ENCODE data around the gene MCEMP1. TPM values are rescaled to one million over a fixed set of nuclear protein-coding genes. Genes with fewer than 3 reads are reported as not detected.
A peak's percentile ranks its signal among the peaks of the same experiment; 100 is the strongest.

Gene MCEMP1
- polyA plus RNA-seq, 2 of the 4 experiments (the other 2 are of a cell fraction): 0.17 TPM; not detected in 1

DNA sequence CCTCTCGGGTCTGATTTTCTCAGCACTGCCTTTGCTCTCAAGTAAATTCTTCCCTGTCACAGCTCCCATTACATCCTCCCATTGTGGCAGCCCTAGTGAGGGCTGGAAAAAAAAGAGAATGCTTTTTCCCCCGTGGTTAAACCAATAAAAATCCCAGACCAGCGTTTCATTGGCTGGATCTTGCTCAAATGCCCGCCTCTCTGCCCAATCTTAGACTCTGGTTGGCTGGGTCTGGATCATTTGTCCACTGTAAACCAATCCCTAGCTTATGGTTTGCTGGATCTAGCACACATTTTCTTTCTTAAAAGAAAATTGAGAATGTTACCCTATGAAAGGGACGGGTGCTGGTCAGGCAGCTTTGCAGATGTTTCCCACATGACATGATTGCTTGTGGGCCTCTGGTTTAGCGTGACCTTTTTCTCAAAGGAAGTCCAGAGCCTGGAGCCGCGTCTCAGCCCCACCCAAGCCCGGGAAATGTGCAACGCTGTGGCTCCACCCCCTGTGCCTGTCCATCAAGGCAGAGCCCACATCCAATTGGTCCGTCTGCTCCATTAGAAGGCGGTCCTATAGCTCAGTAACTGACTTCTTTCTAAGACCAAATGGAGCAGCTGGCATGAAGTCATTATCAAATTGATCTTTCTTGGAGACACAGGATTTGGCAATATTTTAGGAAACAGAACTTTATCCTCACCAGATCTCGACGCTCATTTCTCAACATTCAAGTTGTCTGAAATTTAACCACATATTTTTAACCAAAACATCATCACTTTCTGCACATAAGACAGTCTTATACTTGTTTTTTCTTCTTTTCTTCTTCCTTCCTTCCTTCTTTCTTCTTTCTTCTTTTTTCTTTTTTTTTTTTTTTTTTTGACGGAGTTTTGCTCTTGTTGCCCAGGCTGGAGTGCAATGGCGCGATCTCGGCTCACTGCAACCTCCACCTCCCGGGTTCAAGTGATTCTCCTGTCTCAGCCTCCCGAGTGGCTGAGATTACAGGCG lies 2.6 kb upstream of the MCEMP1 start:
- H3K27ac ChIP-seq: no peak overlapping the region
- peaks cover 1% of the 10 kb centered on the region; the same call in 1 of the 3 replicates for H3K4me1 ChIP-seq
- CTCF ChIA-PET: interaction anchor here (1.0 to 1.4 kb wide), 2 partner anchors 22 to 26 kb away, joined by 3 to 4 read pairs; no protein-coding TSS in a partner anchor
- POLR2A ChIA-PET: no interaction called here
- ATAC-seq: peak; percentile 52 to 89; a peak in 4 of 6 replicates
- TF ChIP-seq ZC3H11A (IDR thresholded peaks at IDR 0.05) (no peak), PBX3 (IDR thresholded peaks at IDR 0.05) (peak; percentile 78)
- FAIRE-seq: no peak
- peak; percentile 47 to 74 for DNase-seq (ENCODE audit: low read depth in 1 of 2, low spot score in 1 of 2)
- WGBS (ENCODE audit: missing lambda C conversion rate): 52% methylated on average over 21 of the region's 21 CpGs
- peaks cover 5% of the 10 kb centered on the region; the same call in 1 of the 3 replicates for H3K9me3 ChIP-seq
- H3K4me2 ChIP-seq: peak overlapping the region; percentile 26; the same call in 1 of the 3 replicates
- no peak overlapping the region for H3K4me3 ChIP-seq

GRCh38 chr19:7676376-7676775 lies 514 bp upstream of the MCEMP1 start:
- ChIA-PET POLR2A (no interaction called here), CTCF (interaction anchor here (1.9 kb wide), 1 partner anchor 108 kb away, joined by 7 read pairs; no protein-coding TSS in a partner anchor)
- H3K9me3 ChIP-seq: peaks cover 5% of the 10 kb centered on the region; the same call in 1 of the 3 replicates
- no peak overlapping the region for H3K27ac ChIP-seq
- TF ChIP-seq, protein P1, sequence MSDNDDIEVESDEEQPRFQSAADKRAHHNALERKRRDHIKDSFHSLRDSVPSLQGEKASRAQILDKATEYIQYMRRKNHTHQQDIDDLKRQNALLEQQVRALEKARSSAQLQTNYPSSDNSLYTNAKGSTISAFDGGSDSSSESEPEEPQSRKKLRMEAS (IDR thresholded peaks at IDR 0.05): no peak
- no peak for TF ChIP-seq RARB (CRISPR knock-in tag; IDR thresholded peaks at IDR 0.05)
- no peak overlapping the region for H3K4me2 ChIP-seq
- FAIRE-seq (no peak), ATAC-seq (no peak), DNase-seq (ENCODE audit: low read depth in 1 of 2, low spot score in 1 of 2) (no peak)
- H3K4me3 ChIP-seq: no peak overlapping the region
- WGBS (ENCODE audit: missing lambda C conversion rate): 50% methylated on average over 6 of the region's 7 CpGs
- peaks cover 6% of the 10 kb centered on the region; the same call in 1 of the 3 replicates for H3K4me1 ChIP-seq

DNA sequence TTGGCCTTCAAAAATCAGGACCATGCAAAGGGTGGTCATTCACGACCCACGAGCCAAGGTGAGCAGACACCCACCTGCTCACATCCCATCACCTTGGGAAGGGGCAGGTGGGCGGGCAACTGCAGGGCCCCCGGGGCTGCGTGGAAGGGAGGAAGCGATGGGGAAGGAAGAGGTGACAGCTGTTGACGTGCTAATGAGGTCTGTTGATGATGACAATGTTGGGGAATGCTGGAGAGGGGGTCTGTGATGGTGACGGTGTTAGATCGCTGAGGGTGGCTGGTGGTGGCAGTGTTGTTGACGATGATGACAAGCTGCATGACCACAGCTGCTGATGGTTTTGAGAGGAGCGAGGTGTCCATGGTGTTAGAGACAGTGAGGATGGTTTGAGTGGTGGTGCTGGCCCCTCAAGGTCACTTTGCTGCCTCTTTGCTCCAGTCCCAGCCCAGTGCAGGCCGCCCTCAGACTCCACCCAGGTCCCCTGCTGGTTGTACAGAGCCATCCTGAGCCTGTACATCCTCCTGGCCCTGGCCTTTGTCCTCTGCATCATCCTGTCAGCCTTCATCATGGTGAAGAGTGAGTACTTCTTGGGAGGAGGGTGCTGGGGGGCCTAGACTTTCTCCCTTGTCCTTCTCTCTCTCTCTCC lies 900 bp downstream of the MCEMP1 start:
- Histone ChIP-seq H3K4me2 (no peak overlapping the region), H3K4me1 (peaks cover 10% of the 10 kb centered on the region; the same call in 2 of the 3 replicates), H3K9me3 (peaks cover 5% of the 10 kb centered on the region; the same call in 1 of the 3 replicates), H3K27ac (no peak overlapping the region), H3K4me3 (no peak overlapping the region)
- ATAC-seq (peak in 1 of 2 experiments; percentile 20; a peak in 1 of 6 replicates), DNase-seq (ENCODE audit: low read depth in 1 of 2, low spot score in 1 of 2) (no peak), FAIRE-seq (no peak)
- ChIA-PET CTCF (interaction anchor here (0.7 to 1.9 kb wide), 8 partner anchors 21 to 122 kb away, joined by 3 to 7 read pairs (median 4); no protein-coding TSS in a partner anchor), POLR2A (no interaction called here)
- 58% methylated on average over 9 of the region's 12 CpGs for WGBS (ENCODE audit: missing lambda C conversion rate)
- TF ChIP-seq BHLHE40 (IDR thresholded peaks at IDR 0.05; ENCODE audit: low read depth, low read length): no peak
- no peak for TF ChIP-seq RARB (CRISPR knock-in tag; IDR thresholded peaks at IDR 0.05)
- TF ChIP-seq FOSL2 (IDR thresholded peaks at IDR 0.05): no peak
- no peak for TF ChIP-seq FOSL2 (CRISPR knock-in tag; IDR thresholded peaks at IDR 0.05)
- TF ChIP-seq CEBPB (IDR thresholded peaks at IDR 0.05): no peak
- TF ChIP-seq TFCP2L1 (CRISPR knock-in tag; IDR thresholded peaks at IDR 0.05): no peak
- TF ChIP-seq MYC (IDR thresholded peaks at IDR 0.05; ENCODE audit: borderline replicate concordance, low read length): no peak
- TF ChIP-seq FOSB (CRISPR knock-in tag; IDR thresholded peaks at IDR 0.05): no peak

GRCh38 chr19:7678971-7679751 lies 2.3 kb downstream of the MCEMP1 start:
- DNase-seq (ENCODE audit: low read depth in 1 of 2, low spot score in 1 of 2): peak in 1 of 2 experiments; percentile 30
- ChIA-PET CTCF (interaction anchor here (1.0 to 1.3 kb wide), 3 partner anchors 36 to 121 kb away, joined by 3 to 4 read pairs (median 4); no protein-coding TSS in a partner anchor), POLR2A (no interaction called here)
- H3K4me2 ChIP-seq: peak overlapping the region; percentile 19; the same call in 1 of the 3 replicates
- H3K9me3 ChIP-seq: no peaks in the 10 kb centered on the region
- no peak overlapping the region for H3K27ac ChIP-seq
- no peak for ATAC-seq
- 42% methylated on average over 25 of the region's 30 CpGs for WGBS (ENCODE audit: missing lambda C conversion rate)
- peaks cover 10% of the 10 kb centered on the region; the same call in 2 of the 3 replicates for H3K4me1 ChIP-seq
- FAIRE-seq: no peak
- no peak overlapping the region for H3K4me3 ChIP-seq
- TF ChIP-seq, protein P2, sequence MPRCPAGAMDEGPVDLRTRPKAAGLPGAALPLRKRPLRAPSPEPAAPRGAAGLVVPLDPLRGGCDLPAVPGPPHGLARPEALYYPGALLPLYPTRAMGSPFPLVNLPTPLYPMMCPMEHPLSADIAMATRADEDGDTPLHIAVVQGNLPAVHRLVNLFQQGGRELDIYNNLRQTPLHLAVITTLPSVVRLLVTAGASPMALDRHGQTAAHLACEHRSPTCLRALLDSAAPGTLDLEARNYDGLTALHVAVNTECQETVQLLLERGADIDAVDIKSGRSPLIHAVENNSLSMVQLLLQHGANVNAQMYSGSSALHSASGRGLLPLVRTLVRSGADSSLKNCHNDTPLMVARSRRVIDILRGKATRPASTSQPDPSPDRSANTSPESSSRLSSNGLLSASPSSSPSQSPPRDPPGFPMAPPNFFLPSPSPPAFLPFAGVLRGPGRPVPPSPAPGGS (IDR thresholded peaks at IDR 0.05): no peak
- TF ChIP-seq RAD21 (conservative IDR thresholded peaks at IDR 0.05 in 1 of 2, IDR thresholded peaks at IDR 0.05 in 1 of 2): 0 out of 5 replicates have a peak, but pooled peaks of 1 of the 2 experiments have one; percentile 5
